HG02870 (cell line): ENCODE data around the gene ACOT11.

Experiments
- ATAC-seq: cut with Tn5 transposase; IDR thresholded peaks from one replicate; pipeline ENCODE4 v1.9.1; 2021; ENCODE audit warnings: mild to moderate bottlenecking, moderate library complexity; ENCODE audit not compliant: unreplicated experiment

The ACOT11 gene

GRCh38 chr1:54583871-54584270 is 35.8 kb downstream of the ACOT11 start:
- ATAC-seq = no peak

- ATAC-seq = no peak
Measured at GRCh38 chr1:54584575-54584974, 36.5 kb downstream of the ACOT11 start.

- ATAC-seq = no peak
Measured at GRCh38 chr1:54585181-54586066, 37.4 kb downstream of the ACOT11 start.

GRCh38 chr1:54588377-54588776 is 40.3 kb downstream of the ACOT11 start:
- no peak for ATAC-seq

- no peak for ATAC-seq
Measured at GRCh38 chr1:54591127-54591756, 43.2 kb downstream of the ACOT11 start.

GRCh38 chr1:54593571-54594160 is 45.6 kb downstream of the ACOT11 start:
- ATAC-seq = no peak

- ATAC-seq = no peak
Measured at GRCh38 chr1:54594463-54594862, 46.4 kb downstream of the ACOT11 start.

- ATAC-seq = no peak
Measured at GRCh38 chr1:54595956-54596498, 48.0 kb downstream of the ACOT11 start.

- no peak for ATAC-seq
Measured at GRCh38 chr1:54596756-54597155, 48.7 kb downstream of the ACOT11 start.

- no peak for ATAC-seq
Measured at GRCh38 chr1:54597455-54598030, 49.5 kb downstream of the ACOT11 start.

- ATAC-seq = no peak
Measured at GRCh38 chr1:54599211-54599823, 51.3 kb downstream of the ACOT11 start.

- no peak for ATAC-seq
Measured at GRCh38 chr1:54600947-54601721, 53.1 kb downstream of the ACOT11 start.

- no peak for ATAC-seq
Measured at GRCh38 chr1:54601730-54602129, 53.7 kb downstream of the ACOT11 start.

GRCh38 chr1:54602554-54602953 is 54.5 kb downstream of the ACOT11 start:
- ATAC-seq = no peak

GRCh38 chr1:54603241-54603640 is 55.2 kb downstream of the ACOT11 start:
- ATAC-seq = no peak

GRCh38 chr1:54604051-54604450 is 56.0 kb downstream of the ACOT11 start:
- no peak for ATAC-seq

- ATAC-seq = no peak
Measured at GRCh38 chr1:54604572-54605370, 56.7 kb downstream of the ACOT11 start.

GRCh38 chr1:54606096-54606989 is 58.3 kb downstream of the ACOT11 start:
- ATAC-seq = no peak
